Measurements from ENCODE around the gene CCDC71.

Gene CCDC71

DNA sequence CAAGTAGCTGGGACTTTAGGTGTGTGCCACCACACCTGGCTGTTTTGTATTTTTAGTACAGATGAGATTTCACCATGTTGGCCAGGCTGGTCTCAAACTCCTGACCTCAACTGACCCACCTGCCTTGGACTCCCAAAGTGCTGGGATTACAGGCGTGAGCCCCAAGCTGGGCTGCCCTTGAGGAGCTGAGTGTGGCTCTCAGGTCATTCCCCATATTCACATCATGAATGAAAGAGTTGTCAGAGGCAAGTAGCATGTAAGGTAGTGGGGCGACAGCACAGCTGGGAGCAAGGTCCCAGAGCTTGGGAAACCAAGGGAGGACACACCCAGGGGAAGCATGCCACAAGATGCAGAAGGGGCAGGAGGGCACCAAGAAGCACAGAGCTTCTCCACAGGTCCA, 4.9 kb downstream of the CCDC71 start:
- no peak for ATAC-seq
- TF ChIP-seq OSR1 (CRISPR knock-in tag; IDR thresholded peaks at IDR 0.05) (no peak), CREB5 (CRISPR knock-in tag; IDR thresholded peaks at IDR 0.05; ENCODE audit: low read depth) (no peak), ZNF8 (CRISPR knock-in tag; IDR thresholded peaks at IDR 0.05) (no peak), BACH2 (CRISPR knock-in tag; IDR thresholded peaks at IDR 0.05; ENCODE audit: borderline replicate concordance) (no peak), ISL1 (CRISPR knock-in tag; IDR thresholded peaks at IDR 0.05) (no peak), ZNF70 (CRISPR knock-in tag; IDR thresholded peaks at IDR 0.05) (no peak), ZC3H10 (CRISPR knock-in tag; IDR thresholded peaks at IDR 0.05) (no peak), PATZ1 (CRISPR knock-in tag; IDR thresholded peaks at IDR 0.05; ENCODE audit: borderline replicate concordance) (no peak), ARNTL (CRISPR knock-in tag; IDR thresholded peaks at IDR 0.05; ENCODE audit: borderline replicate concordance, low read depth) (no peak), TCF4 (CRISPR knock-in tag; IDR thresholded peaks at IDR 0.05; ENCODE audit: borderline replicate concordance) (no peak), PPARA (CRISPR knock-in tag; IDR thresholded peaks at IDR 0.05; ENCODE audit: borderline replicate concordance) (no peak), SNAI2 (CRISPR knock-in tag; IDR thresholded peaks at IDR 0.05) (no peak), ZNF565 (CRISPR knock-in tag; conservative IDR thresholded peaks at IDR 0.05; ENCODE audit: low read depth) (no peak), TOX (CRISPR knock-in tag; IDR thresholded peaks at IDR 0.05; ENCODE audit: borderline replicate concordance) (no peak), CSDC2 (CRISPR knock-in tag; IDR thresholded peaks at IDR 0.05) (no peak), TSHZ2 (CRISPR knock-in tag; IDR thresholded peaks at IDR 0.05) (no peak), GLIS3 (CRISPR knock-in tag; IDR thresholded peaks at IDR 0.05) (no peak), ZFP3 (CRISPR knock-in tag; IDR thresholded peaks at IDR 0.05) (no peak)
- TF ChIP-seq, protein P1, sequence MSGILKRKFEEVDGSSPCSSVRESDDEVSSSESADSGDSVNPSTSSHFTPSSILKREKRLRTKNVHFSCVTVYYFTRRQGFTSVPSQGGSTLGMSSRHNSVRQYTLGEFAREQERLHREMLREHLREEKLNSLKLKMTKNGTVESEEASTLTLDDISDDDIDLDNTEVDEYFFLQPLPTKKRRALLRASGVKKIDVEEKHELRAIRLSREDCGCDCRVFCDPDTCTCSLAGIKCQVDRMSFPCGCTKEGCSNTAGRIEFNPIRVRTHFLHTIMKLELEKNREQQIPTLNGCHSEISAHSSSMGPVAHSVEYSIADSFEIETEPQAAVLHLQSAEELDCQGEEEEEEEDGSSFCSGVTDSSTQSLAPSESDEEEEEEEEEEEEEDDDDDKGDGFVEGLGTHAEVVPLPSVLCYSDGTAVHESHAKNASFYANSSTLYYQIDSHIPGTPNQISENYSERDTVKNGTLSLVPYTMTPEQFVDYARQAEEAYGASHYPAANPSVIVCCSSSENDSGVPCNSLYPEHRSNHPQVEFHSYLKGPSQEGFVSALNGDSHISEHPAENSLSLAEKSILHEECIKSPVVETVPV (CRISPR knock-in tag; IDR thresholded peaks at IDR 0.05), result no peak

- ATAC-seq, result peak; percentile 18
- TF ChIP-seq TSHZ2 (CRISPR knock-in tag; IDR thresholded peaks at IDR 0.05), result no peak
- no peak for TF ChIP-seq ZNF565 (CRISPR knock-in tag; conservative IDR thresholded peaks at IDR 0.05; ENCODE audit: low read depth)
- TF ChIP-seq ESRRG (CRISPR knock-in tag; IDR thresholded peaks at IDR 0.05), result no peak
- TF ChIP-seq POU6F1 (CRISPR knock-in tag; IDR thresholded peaks at IDR 0.05; ENCODE audit: borderline replicate concordance, low read depth), result no peak
- TF ChIP-seq, protein P1 (CRISPR knock-in tag; IDR thresholded peaks at IDR 0.05), result no peak
- TF ChIP-seq ZNF70 (CRISPR knock-in tag; IDR thresholded peaks at IDR 0.05), result no peak
- TF ChIP-seq CREB5 (CRISPR knock-in tag; IDR thresholded peaks at IDR 0.05; ENCODE audit: low read depth), result no peak
- TF ChIP-seq SNAI2 (CRISPR knock-in tag; IDR thresholded peaks at IDR 0.05), result no peak
- no peak for TF ChIP-seq PATZ1 (CRISPR knock-in tag; IDR thresholded peaks at IDR 0.05; ENCODE audit: borderline replicate concordance)
- no peak for TF ChIP-seq TOX (CRISPR knock-in tag; IDR thresholded peaks at IDR 0.05; ENCODE audit: borderline replicate concordance)
- no peak for TF ChIP-seq ZFP30 (CRISPR knock-in tag; IDR thresholded peaks at IDR 0.05)
- no peak for TF ChIP-seq ZNF8 (CRISPR knock-in tag; IDR thresholded peaks at IDR 0.05)
- TF ChIP-seq GLIS3 (CRISPR knock-in tag; IDR thresholded peaks at IDR 0.05), result no peak
- no peak for TF ChIP-seq ZFP3 (CRISPR knock-in tag; IDR thresholded peaks at IDR 0.05)
Observed at GRCh38 chr3:49158792-49159191, 7.3 kb downstream of the CCDC71 start.

Data from SK-N-SH treated with all-trans-retinoic acid at 6 μM for 48 hours (cell line).